Stimulated activated CD4-positive, alpha-beta T cell treated with anti-CD3 and anti-CD28 coated beads, Interleukin-12 subunit alpha, Interleukin-12 subunit beta, amount 100 ng/mL, for 4 hours (primary cell): ENCODE measurements around the gene AMBP.
"Not testable (repeated sequence)": the region's sequence is repeated elsewhere in the genome, so short reads cannot be mapped to it uniquely, and the experiment has no call there.

ENCODE experiments used
- DNase-seq: peaks from one replicate; pipeline ENCODE4 v3.0.0-alpha.2; 2020

The AMBP gene

DNA sequence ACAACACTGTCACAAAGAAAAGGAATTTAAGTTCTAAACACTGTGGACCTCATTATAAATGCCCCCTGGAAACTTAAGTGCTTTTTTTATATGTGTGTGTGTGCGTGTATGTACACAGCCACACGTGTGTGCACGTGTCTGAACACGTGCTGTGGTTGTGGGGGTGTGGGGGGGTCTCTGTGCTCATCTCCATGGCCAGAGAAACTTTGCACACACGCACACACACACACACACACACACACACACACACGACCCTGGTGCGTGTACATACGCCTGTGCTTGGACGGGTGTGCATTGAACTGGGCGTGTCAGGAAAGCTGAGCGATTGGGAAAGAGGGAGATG, 27.9 kb downstream of the AMBP start:
- DNase-seq, result no peak

DNA sequence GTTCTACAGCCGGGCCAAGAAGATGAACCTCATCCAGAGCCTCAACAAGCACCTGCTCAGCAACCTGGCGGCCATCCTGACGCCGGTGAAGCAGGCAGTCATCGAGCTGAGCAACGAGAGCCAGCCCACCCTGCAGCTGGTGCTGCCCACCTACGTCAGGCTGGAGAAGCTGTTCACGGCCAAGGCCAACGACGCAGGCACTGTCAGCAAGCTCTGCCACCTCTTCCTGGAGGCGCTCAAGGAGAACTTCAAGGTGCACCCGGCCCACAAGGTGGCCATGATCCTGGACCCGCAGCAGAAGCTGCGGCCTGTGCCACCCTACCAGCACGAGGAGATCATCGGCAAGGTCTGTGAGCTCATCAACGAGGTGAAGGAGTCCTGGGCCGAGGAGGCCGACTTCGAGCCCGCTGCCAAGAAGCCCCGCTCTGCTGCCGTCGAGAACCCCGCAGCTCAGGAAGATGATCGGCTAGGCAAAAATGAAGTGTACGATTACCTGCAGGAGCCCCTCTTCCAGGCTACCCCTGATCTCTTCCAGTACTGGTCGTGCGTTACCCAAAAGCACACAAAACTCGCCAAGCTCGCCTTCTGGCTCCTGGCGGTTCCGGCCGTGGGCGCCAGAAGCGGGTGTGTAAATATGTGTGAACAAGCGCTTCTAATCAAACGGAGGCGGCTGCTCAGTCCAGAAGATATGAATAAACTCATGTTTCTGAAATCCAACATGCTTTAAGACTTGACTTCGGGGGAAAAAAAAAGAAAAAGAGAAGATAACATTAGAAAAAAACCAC, 28.5 kb downstream of the AMBP start:
- no peak for DNase-seq

DNA sequence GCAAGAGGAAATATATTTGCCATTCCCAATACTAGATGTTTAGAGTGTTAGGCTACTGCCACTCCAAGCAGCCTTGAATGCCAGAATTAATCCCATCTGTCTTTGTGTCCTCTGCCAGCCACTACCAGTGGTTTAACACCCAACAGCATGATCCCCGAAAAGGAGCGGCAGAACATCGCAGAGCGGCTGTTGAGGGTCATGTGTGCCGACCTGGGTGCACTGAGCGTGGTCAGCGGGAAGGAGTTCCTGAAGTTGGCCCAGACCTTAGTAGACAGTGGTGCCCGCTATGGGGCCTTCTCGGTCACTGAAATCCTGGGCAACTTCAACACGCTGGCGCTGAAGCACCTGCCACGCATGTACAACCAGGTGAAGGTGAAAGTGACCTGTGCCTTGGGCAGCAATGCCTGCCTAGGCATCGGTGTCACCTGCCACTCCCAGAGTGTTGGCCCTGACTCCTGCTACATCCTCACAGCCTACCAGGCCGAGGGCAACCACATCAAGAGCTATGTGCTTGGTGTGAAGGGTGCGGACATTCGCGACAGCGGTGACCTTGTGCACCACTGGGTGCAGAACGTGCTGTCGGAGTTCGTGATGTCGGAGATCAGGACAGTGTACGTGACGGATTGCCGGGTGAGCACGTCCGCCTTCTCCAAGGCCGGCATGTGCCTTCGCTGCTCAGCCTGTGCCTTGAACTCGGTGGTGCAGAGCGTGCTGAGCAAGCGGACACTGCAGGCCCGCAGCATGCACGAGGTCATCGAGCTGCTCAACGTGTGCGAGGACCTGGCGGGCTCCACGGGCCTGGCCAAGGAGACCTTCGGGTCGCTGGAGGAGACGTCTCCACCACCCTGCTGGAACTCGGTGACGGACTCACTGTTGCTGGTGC, 29.3 kb downstream of the AMBP start:
- no peak for DNase-seq

DNA sequence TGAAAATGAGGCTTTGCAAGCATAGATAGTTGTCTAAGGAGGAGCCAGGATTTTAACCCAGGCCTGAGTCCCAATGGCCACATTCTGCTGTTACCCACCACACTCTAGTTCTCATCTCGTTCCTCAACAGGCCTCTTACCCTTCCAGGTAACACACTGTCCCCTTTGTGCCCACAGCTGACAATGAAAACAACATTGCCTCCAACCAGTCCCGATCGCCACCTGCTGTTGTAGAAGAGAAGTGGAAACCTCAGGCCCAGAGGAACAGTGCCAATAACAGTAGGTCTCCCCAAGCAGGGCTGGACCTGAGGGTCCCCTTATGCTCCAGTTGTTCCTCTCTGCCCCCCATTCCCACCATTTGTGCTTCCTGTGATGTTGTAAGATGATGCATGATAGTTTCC, 30.4 kb downstream of the AMBP start:
- no peak for DNase-seq

DNA sequence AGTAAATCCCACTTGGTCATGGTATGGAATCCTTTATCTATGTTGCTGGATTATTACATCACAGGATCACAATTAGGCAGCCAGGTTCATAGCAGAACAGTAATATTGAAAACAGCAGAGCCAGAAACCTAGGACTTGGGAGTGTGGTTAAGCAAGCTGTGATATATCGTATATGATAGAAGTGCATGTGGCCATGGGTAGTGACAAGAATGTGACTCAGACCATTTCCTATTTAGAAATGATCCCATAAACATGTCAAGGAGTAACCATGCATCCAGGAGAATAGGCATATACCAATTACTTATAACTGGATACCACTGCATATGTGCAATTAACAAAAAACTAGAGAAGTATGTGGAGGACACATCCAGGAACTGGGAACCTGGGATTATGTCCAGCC, 31.2 kb downstream of the AMBP start:
- no peak for DNase-seq

DNA sequence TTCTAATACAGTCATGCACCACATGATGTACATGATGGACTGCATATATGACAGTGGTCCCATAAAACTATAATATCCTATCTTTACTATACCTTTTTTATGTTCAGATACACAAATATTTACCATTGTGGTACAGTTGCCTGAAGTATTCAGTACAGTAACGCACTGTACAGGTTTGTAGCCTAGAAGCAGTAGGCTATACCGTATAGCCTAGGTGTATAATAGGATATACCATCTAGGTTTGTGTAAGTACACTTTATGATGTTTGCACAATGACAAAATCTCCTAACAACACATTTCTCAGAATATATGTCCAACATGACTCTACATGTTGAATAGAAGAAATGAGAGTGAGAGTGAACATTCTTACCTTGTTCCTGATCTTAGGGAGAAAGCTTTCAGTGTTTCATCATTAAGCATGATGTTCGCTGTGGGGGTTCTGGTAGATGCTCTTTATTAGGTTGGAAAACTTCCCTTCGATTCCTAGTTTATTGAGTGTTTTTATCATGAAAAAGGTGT, 31.8 kb downstream of the AMBP start:
- no peak for DNase-seq

DNA sequence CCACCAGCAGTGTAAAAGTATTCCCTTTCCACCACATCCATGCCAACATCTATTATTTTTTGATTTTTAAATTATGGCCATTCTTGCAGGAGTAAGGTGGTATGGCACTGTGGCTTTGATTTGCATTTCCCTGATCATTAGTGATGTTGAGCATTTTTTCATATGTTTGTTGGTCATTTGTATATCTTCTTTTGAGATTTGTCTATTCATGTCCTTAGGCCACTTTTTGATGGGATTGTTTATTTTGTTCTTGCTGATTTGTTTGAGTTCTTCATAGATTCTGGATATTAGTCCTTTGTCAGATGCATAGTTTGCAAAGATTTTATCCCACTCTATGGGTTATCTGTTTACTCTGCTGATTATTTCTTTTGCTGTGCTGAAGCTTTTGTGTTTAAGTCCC, 34.4 kb downstream of the AMBP start:
- DNase-seq, result not testable (repeated sequence)

DNA sequence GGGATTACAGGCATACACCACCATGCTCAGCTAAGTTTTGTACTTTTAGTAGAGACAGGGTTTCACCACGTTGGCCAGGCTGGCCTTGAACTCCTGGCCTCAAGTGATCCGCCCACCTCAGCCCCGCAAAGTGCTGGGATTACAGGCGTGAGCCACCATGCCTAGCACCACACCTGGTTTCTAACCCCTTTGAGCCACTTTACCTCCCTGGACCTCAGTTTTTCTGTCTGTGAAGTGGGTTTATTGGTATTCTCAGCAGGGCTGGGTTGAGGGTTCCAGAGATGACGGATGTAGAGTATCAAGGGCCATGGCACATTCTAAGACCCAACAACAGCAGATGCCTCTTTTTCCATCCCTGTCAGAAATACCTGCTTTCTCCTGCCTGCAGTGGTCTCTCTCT, 38.6 kb downstream of the AMBP start:
- DNase-seq, result no peak

DNA sequence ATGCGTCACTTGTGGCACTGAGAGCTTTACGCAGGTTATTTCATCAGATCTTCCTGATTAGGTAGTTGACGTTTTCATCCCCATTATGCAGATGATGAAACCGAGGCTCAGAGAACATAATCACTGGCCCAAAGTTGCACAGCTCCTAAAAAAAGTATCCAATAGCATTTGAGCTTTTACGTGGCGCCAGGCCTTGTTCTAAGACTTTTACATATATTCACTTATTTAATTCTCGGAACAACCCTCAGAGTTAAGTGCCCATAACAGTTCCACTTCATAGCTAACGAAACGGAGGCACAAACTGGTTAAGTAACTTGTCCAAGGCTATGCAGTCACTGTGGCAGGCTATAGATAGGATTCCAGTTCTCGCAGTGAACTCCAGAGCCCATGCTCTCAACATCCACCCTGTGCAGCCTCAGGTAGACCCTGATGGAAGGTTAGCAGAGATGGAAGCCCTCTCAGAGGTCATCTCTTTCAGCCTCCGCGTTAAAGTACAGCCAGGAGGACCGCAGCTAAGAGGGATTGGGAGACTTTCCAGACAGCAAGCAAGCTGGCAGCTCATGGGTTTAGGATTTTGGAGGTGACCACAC, 39.3 kb downstream of the AMBP start:
- DNase-seq, result no peak

DNA sequence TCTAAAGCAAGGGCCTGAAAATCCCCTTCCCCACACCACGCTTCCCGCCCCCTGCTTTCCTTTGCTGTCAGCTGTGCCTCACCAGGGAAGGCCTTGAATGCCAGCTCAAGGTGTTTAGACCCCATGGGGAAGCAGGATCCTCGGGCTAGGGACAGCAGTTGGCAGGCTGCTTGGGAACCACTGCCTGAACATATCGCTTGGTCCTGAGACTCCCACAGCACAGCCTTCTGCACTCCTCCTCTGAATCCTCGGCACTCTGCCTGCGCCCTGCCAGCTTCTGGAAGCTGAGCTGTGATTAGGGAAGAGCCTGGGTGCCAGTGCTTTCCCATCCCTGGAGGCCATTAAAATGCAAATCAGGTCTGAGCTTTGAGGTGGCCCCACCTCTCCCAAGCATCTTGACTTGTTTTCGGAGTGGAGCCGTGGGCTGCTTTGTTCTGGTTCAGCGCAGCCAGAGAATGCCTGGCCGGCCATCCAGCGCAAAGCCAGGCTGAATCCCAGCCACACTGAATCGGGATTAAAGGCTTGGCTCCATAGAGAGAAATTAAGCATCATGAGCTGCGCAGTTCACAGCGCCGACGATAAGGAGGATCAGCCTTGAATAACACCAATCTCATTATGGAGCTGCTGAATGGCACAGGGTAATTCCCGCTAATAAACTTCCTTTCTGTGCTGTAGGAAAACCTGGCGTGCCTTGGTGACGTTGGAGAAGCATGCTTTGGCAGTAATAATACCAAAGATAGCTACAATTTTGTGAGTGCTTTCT, 40.0 kb downstream of the AMBP start:
- DNase-seq, result no peak

DNA sequence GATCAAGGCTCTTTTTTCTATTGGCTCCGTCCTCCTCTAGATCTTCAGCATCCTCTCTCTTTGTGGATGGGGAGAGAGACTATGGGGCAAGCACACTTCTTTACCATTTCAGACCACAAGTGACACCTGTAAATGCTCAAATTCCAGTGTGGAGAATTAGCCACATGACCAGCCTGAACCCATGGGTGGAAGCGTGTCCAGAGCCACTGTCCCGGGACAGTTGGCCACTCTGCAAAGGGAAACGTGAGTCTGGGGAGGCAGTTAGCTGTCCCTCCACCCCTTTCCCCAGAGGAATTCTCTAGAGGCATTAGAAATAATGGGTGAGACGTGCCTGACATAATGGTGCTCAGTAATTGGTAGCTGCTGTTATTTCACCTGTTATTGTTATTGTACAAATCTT, 40.9 kb downstream of the AMBP start:
- no peak for DNase-seq

DNA sequence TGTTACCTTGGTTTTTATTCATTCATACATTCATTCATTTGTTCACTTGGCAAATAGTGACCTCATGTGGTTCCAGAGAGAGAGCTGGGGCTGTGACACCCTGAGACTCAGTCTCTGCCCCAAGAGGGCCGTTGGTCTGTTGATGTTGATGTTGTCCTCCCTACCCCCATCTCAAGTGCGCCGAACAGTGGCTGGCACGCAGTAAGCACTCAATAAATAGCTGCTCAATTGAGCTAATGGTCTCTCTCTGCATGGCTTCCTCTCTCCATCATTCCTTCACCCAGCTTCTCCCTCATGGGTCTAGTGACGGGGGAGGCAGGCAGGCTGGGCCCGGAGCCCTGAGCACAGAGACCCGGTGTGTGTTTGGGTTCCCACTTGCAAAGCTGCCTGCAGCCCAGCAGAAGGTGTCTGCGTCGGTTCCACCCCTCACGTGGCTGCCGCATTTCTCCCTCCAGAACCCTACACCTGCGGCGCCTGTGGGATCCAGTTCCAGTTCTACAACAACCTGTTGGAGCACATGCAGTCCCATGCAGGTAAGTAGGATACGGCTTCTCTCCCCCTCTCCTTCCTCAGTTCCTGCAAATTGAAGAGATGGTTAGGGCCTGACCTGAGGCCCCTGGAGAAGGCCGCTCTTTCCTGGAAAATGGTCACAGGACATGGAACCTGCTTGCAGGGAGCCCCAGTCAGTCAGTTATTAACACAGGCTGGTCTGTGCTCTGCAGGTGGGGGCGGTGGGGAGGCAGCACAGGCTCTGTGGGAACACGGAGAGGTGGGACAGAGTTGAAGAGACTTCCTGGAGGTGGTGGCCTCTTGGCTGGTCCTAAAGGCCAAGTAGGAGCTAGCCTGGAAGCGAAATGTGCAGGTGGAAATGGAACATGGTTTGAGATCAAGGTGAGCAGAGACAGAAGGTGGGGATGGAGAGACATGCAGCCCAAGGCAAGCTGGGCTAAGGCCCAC, 42.0 kb downstream of the AMBP start:
- no peak for DNase-seq

DNA sequence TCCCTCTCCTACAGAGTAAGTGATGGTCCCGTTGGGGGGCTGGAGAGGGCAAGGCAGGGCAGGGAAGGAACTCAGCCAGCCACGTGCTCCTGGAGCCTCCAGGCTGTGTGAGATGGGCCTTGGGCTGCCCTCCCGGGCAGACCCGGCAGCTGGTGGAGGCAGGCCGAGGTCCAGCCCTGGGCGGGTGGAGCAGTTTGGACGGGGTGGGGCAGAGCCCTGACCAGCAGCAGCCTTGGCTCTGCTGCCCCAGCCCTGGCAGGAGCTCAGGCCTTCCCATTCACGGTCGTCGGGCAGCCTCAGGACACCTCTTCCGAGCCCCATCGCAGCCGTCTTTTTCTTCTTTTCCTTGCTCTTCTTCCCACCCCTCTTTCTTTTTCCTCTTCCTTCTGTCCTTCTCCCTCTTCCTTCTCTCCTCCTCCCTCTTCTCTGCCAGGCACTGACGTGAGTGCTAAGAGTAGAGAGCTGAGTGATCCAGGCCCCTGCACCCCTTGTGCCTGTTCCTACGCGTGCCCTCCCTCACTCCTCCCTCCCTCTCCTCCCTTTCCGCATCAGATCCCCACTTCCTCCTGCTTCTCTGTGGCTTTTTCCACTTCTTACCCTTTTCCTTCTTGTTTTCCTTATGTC, 42.8 kb downstream of the AMBP start:
- no peak for DNase-seq

DNA sequence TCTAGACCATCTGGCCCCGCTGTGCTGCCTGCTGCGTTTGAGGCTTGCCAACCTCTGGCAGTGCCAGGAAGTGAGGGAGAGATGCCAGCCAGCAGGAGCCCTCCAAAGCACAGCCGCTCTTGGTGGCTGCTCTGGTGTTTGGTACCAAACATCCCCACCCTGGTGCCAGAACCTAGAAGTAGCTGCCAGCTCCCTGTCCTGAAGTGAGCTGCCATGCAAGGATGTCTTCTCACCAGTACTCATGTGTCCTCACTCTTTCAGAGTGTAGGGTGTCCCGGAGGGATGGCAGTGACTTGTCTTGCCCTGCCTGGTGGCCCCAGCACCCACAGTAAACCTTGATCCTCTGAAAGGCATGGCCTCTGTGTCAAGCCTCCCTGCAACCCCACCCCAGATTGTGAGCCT, 43.4 kb downstream of the AMBP start:
- DNase-seq, result no peak

DNA sequence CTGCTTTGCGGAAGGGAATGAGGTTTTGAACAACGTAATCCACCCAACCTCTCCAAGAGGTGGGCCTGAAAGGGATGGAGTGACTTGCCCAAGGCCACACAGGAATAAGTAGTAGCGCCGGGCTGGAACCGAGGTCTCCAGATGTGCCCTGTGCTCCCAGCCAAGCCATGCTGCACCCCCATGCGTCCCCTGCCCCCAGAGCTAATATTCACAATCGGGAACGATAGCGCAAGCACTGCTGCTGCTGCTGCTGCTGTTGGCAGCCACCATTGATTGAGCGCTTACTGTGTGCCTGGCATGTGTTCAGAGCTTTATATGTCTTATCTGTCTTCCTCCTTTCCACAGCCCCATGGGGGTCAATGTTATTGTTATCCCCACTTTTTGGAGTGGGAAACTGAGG, 43.9 kb downstream of the AMBP start:
- DNase-seq, result no peak

DNA sequence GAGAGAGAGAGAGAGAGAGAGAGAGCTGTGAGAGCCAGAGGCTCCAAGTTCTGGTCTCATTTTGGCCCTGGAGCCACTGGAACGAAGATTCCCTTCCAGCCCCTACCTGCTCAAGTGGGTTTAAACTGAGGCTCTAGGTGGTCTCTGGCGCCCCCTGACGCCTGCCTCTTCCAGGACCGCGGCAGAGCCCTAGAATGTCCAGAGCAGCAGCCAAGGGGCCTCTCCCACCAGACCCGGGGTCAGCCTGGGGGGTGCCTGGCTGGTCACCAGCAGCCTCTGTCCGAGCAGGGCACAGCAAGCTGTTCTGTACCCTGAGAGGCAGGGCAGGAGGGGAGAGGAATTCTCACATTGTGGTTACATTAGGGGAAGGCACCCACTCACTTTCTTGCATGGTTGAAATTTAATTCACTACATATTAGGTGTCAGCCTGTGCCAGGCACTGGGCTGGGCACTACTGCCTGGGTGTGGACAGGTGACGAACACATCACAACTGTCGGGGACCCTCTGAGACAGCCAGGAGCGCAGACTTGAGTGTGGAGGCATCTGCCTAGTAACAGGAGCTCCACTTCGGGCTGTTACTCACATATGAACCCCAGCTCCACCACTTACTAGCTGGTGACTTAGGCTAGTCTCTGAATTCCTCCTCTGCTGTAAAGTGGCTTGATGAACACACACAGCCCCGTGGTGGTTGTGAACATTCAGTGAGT, 44.5 kb downstream of the AMBP start:
- DNase-seq, result no peak

DNA sequence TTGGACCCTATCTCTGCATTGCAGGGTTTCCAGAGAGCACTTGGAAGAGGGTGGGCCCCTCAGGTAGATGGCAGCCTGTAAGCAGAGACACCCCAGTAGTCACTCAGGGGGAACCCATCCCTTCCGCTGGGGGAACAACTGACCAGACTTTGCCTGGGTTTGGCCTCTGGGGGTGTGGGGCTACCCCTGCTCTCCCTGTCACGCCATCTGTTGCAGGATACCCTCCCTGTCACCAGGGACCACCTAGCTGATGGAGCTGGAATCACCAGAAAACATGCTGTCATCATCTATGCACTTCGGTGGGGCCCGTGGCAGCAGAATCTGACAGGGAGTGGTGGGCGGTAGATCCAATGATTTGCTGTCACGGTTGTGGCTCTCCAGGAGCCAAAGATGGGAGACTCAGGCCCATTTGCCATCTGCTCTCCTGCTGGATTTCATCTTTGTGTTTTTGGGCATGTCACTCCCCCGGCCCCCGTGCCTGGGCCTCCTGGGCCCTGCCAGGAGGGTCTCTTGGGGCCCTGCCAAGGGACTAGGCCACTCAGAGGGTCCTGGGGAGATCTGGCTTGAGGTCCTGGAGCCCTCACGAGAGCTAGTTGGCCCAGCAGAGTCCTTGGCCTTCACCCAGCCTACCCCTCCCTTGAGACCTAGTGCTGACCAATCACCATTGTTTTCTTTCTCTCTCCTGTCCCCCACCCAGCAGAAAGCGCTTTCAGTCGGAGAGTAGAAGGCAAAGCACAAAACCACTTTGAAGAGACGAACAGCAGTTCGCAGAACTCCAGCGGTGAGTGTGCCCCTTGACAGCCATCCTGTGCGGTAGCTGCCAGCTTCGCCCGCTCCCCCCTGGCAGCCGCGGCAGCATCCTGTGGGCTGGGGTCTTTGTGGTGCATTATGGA, 45.9 kb downstream of the AMBP start:
- no peak for DNase-seq

DNA sequence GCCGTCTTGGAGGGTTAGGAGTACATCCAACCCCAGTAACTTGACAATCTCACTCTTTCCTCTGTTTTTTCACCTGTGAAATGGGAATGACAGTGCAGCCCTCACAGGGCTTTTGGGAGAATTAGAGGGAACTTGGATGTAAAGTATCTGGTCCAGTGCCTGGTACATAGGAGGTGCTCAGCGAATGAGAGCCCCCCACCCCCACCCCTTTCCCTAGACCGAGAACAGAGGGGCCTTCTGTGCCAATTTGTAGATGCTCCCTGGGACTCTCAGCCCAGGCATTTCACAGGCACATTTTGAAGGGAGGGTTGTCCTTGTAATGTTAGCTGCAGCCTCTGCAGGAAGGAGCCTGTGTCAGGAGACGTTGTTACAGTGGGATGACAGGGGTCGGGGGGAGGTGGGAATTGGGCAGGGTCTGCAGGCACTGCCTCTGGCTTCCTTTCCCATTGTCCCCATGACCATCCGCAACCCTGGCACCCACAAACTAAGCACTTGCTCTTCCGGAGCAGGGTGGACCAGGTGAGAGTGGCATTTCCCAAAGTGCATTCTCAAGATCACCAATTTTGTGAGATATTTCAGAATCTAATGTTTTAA, 47.0 kb downstream of the AMBP start:
- no peak for DNase-seq

DNA sequence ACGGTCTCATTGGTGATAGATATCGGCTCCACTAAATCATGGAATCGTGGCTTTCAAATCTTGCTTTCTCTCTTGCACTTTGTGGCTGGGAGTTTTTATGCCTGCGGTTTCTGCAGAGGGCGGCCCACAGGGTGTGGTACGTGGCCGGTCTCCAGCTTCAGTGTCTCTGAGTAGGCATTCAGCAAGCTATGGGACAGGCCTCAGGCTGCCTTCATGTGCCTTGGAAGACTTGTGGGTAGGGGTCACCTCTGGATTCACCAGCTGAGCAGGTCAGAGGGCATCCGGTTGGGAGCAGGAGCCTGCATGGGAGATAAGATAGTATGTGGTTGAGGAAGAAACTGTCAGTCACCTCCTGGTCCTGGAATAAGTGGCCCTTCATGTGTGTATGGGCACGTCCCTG, 47.7 kb downstream of the AMBP start:
- no peak for DNase-seq
